H7 (cell line): ENCODE measurements around the gene OR5K2. TPM values are rescaled to one million over a fixed set of nuclear protein-coding genes. Genes with fewer than 3 reads are reported as not detected.

Source experiments
- DNase-seq: peaks from one replicate; pipeline ENCODE4 v3.0.0; 2012
- H3K27me3 ChIP-seq: 2 replicates; pipeline ENCODE4 v1.6.0; 2011; ENCODE audit warnings: mild to moderate bottlenecking, low read length; ENCODE audit not compliant: control insufficient read depth, insufficient read depth
- H3K36me3 ChIP-seq: replicated peaks from 2 replicates; pipeline ENCODE4 v1.5.1; 2011; ENCODE audit warnings: low read length; ENCODE audit not compliant: control insufficient read depth, insufficient read depth
- H3K4me3 ChIP-seq: 2 replicates; pipeline ENCODE4 v1.5.1; 2011; ENCODE audit warnings: low read depth, mild to moderate bottlenecking, control low read depth, low read length, moderate library complexity; ENCODE audit not compliant: insufficient read depth
- total RNA-seq: library from RNA; depleted of rRNA; stranded (reverse); fragments of >200 nt; shearing (Covaris generic); gene quantifications from 2 replicates; pipeline ENCODE4 v1.2.3, GENCODE V29; 2014; rRNA removed

Gene OR5K2
- not detected in 2 replicates for total RNA-seq

DNA sequence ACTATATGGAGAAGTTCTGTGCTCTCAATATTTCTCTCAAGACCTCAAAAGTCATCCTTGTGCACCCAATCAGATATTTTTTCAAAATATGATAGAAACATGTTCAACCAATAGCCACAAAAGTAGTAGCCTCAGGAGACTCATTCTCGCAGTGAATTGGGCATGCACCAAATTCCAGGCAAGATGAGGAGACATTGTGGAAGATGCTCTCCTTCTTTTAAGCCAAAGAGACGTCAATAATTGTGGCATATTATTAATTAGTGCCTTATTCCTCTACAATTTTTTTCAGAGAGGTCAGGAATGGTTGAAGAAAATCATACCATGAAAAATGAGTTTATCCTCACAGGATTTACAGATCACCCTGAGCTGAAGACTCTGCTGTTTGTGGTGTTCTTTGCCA lies at the start of gene OR5K2:
TSS of gene OR5K2 (plus strand) at position 301 of the 400 bp plus-strand sequence. CDS start at position 301, 0 bp downstream.
- Histone ChIP-seq H3K36me3 (no peaks in the 10 kb centered on the region), H3K27me3 (no peaks in the 10 kb centered on the region), H3K4me3 (no peak within 1 kb of the TSS)
- DNase-seq = no peak

DNA sequence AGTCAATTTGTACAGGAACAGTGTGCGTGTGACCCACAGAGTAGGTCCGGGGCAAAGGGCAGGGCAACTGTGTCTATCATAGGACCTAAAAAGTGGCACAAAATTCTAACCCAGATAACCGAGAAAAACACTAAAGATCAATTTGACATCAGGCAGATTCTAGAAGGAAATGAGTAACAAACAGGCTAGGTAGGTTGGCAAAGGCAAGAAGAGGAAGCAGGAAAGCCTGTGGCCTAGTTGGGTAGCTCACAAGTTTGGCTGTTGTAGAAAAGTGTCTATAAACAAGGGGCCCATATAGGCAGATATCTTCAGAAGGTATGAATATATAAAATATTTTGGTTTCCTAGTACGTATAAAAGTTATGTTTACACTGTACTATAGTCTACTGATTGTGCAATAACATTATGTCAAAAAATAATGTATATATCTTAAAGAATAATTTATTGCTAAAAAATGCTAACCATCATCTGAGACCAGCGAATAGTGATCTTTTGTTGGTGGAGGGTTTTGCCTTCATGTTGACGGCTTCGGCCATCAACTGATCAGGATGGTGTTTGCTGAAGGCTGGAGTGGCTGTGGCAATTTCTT lies 47.8 kb upstream of the OR5K2 start:
- Histone ChIP-seq H3K4me3 (no peak overlapping the region), H3K36me3 (no peaks in the 10 kb centered on the region), H3K27me3 (no peaks in the 10 kb centered on the region)
- DNase-seq = no peak

DNA sequence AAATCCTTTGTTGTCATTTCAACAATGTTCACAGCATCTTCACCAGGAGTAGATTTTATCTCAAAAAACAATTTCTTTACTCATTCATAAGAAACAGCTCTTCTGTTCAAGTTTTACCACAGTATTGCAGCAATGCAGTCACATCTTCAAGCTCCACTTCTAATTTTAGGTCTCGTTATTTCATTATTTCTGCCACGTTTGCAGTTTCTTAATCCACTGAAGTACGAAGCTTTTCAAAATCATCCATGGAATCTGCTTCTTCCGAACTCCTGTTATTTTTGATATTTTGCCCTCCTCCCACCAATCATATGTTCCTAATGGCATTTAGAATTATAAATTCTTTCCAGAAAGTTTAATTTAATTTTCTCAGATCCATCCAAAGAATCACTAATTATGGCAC lies 47.1 kb upstream of the OR5K2 start:
- Histone ChIP-seq H3K27me3 (no peaks in the 10 kb centered on the region), H3K4me3 (no peak overlapping the region), H3K36me3 (no peaks in the 10 kb centered on the region)
- DNase-seq = no peak

DNA sequence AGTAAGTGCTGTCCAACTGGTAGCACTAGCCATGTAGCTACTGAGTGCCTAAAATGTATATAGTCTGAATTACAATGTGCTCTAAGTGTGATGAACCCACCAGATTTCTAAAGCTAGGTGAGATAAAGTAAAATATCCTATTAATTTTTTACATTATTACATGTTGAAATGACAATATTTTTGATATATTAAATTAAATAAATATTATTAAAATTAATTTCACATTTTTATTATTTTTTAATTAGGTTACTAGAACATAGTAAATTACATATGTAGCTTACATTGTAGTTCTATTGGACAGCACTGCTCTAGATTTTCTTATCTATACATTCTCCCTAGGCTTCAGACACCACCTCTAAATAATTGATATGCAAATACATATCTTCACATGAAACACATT lies 43.7 kb upstream of the OR5K2 start:
- Histone ChIP-seq H3K4me3 (no peak overlapping the region), H3K36me3 (no peaks in the 10 kb centered on the region), H3K27me3 (no peaks in the 10 kb centered on the region)
- DNase-seq = no peak

DNA sequence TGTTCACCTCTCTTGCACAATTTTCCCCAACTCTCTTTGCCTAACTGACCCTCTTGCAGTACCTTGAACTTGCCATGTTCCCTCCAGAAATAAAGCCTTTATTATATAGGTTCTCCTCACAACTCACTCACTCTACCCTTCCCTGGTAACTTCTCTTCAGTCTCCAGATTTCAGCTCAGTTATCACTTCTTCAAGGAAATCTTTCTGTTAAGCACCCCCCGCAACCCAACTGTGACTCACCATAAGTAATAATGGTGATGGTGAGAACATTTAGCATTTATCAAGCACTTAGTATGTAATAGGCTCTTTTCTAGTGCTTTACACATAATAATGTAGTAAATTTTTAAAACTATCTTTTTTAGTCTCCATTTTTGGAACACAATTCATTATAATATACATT lies 42.6 kb upstream of the OR5K2 start:
- no peaks in the 10 kb centered on the region for H3K27me3 ChIP-seq
- H3K36me3 ChIP-seq = no peaks in the 10 kb centered on the region
- DNase-seq = no peak
- no peak overlapping the region for H3K4me3 ChIP-seq

DNA sequence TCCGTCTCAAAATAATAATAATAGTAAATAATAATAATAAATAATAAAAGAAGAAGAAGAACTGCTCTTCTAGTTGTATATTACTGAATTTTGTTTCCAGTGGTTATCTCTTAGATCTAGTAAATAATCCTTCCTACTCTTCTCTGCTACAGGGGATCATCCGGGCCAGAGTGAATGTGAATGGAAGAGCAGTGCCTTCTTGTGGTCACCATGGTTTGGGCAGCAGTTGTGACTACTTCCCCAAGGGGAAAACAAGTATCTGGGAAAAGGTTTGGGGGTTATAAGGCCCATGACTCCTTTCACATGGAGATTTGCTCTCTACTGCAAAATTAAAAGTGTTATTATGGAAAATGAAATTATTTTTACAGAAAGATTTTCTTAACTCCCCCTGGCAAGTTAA lies 39.9 kb upstream of the OR5K2 start:
- H3K4me3 ChIP-seq = no peak overlapping the region
- no peaks in the 10 kb centered on the region for H3K27me3 ChIP-seq
- no peaks in the 10 kb centered on the region for H3K36me3 ChIP-seq
- no peak for DNase-seq

DNA sequence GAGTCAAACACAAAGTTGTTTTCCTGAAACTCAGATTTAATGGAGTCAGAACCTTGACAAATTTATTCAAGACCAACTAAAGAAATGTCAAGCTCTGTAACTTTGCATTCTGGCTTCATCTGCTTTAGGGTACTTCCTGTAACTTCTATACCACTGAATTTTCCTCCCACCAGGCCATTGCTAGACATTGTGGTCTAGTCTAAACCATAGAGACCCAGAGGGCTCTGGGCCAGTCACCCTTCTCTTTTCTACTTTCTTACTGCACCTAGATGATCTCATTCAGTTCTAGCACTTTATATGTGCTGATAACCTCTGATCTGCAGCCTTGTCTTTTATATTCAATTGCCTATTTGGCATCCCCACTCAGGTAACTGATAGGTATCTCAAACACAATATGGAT lies 37.3 kb upstream of the OR5K2 start:
- no peak for DNase-seq
- H3K4me3 ChIP-seq = no peak overlapping the region
- H3K36me3 ChIP-seq = no peaks in the 10 kb centered on the region
- H3K27me3 ChIP-seq = no peaks in the 10 kb centered on the region

DNA sequence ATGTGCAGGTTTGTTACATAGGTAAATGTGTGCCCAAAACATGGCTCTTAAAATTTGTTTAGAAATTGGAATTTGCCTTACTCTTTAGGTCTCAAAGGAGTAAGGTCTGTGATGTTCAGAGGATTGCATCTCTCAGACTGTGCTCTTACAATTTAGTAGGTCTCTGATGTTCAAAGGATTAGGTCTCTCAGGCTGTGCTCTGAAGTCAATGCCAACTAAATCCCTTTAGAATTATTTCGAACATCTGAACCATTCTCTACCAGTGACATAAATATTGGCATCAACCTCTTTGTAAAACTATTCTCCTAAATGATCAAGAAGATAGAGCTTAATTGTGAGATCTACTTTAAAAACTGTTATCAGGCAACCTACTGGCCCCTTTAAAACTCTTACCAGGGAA lies 34.6 kb upstream of the OR5K2 start, which contains the start of gene OR5K1:
TSS of gene OR5K1 (plus strand) at position 301 of the 400 bp plus-strand sequence. CDS start 6,376 bp downstream, outside the sequence.
- DNase-seq = no peak
- H3K36me3 ChIP-seq = no peaks in the 10 kb centered on the region
- H3K27me3 ChIP-seq = no peaks in the 10 kb centered on the region
- H3K4me3 ChIP-seq = no peak within 1 kb of the TSS

DNA sequence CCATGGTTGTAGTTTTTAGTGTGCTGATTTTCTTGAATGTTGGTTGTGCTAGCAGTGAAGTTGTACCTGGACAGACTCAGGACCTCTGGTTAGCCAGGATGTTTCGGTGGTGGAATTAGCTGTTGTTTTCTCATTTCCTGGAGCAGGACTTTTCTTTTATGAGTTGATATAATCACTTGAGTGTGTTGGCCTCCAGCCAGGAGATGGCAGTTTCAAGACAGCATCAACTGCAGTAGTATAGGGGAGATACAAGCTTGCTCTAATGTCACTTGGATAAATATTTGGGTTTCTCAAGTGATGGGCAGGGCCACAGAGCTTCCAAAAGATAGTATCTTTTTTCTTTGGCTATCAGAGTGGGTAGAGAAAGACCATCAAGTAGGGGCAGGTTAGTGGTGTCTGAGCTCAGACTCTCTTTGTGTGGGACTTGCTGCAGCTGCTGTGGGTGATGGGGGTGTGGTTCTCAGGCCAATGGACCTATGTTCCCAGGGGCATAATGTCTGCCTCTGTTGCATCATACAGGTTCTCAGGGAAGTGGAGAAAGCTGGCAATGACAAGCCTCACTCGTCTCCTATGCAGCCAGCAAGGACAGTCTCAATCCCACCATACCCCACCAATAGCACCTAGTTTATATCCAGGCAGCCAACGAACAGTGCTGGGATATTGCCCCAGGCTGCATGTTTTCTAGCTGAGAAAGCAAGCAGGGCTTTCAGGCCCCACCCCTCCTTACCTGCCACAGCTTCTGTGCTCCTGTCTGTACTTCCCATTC lies 14.6 kb upstream of the OR5K2 start:
- H3K27me3 ChIP-seq = no peaks in the 10 kb centered on the region
- no peak overlapping the region for H3K4me3 ChIP-seq
- no peak for DNase-seq
- no peaks in the 10 kb centered on the region for H3K36me3 ChIP-seq

DNA sequence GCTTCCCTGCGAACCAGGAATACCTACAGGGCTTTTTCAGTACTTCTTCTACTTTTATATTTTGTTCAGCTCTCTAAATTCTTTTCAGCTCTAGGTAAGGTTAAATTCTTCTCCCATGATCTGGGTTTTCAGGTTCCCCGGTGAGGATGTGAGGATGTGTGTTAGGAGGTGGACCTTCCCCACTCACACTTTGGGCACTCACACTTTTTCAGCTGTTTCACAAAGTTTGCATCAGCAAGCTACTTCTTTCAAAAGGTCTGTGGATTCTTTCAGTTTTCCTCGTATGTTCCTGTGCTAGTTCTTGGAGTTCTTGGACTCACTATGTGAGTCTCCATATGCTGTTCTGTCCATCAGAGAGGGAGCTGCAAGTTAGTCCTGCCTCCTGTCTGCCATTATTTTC lies 13.9 kb upstream of the OR5K2 start:
- DNase-seq = no peak
- Histone ChIP-seq H3K27me3 (no peaks in the 10 kb centered on the region), H3K36me3 (no peaks in the 10 kb centered on the region), H3K4me3 (no peak overlapping the region)

DNA sequence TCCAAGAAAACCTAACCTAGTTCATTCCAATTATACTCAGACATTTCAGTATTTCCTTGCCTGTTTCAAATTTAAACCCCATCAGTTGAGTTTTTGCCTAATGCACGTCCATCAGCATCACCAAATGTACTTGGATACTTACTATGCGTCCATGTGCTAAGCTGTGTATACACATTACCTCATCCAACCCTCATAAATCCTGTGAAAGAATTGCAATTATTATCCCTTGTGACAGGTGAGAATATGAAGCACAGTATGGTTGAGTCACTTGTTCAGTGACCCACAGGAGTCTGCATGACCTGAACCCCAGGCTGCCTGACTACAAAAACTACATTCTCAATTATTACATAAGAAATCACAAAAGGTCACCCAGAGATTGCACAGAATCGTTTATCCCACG lies 2.5 kb downstream of the OR5K2 start:
- DNase-seq = no peak
- Histone ChIP-seq H3K27me3 (no peaks in the 10 kb centered on the region), H3K36me3 (no peaks in the 10 kb centered on the region), H3K4me3 (no peak overlapping the region)

DNA sequence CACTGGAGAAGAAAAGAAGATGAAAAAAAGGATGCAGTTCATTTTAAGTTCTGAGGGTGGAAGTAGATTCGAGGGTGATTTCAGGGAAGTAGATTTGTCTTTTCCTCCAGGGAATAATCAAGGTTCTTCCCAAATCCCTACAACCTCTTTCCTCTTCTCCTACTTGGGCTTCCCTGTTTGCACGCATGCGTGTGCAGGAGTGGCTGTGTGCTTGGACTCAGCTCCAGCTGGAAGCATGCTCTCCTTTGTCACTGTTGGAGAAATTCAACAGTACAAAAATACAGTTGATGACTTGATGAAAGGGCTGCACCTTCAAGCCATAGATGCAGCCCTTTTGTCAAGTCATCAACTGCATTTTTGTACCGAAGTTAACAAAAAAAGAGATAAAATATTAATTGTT lies 3.8 kb downstream of the OR5K2 start:
- DNase-seq = no peak
- Histone ChIP-seq H3K36me3 (no peaks in the 10 kb centered on the region), H3K27me3 (no peaks in the 10 kb centered on the region), H3K4me3 (no peak overlapping the region)

DNA sequence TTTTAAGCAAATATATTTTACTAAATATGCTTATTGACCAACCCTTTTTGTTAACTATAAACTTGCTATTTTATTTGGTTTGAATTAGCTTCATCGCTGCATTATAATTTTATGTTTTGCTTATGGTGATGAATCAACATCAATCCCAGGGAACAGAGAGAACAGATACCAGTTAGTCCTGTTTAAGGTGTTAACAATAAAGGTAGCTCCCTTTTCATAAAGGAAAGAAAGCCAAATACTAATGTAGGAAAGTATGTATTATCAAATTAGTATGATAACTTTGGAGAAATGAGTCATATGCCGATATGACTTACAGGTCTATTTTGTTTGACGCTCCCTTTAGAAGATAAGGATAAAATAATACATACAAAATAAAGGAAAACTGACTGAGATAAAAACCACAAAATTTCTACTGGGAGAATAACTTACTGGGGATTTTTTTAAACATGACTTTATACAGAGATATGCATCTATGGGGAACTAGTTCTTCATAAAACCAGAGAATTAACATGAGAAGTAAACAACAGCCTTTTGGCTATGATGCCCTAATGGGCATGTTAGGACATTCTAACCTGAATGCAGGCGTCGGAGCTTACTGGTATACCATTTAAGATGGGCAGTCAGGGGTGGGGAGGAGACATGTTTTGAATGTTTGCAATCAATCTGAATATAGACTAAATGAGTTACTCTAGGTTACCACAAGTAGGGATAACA lies 4.5 kb downstream of the OR5K2 start:
- Histone ChIP-seq H3K27me3 (no peaks in the 10 kb centered on the region), H3K36me3 (no peaks in the 10 kb centered on the region), H3K4me3 (no peak overlapping the region)
- no peak for DNase-seq

DNA sequence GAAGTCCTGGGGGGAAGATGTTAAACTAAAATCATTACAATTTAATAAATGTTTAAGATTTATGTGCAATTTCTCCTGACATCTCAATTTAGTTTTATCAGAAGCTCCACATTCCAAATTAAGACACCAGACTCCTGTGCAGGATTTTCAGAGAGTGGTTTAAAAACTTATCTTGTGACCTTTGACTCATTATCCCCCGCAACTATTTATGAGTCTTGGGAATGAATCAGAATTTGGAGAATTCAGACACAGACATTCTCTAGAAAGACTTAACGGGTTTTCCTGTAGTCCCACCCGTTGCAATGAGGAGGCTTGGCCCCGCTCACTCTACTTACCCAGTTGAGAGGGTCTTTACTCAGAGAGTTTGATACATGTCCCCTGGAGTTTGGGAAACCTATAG lies 7.1 kb downstream of the OR5K2 start:
- no peak for DNase-seq
- no peak overlapping the region for H3K4me3 ChIP-seq
- no peaks in the 10 kb centered on the region for H3K36me3 ChIP-seq
- H3K27me3 ChIP-seq = no peaks in the 10 kb centered on the region

DNA sequence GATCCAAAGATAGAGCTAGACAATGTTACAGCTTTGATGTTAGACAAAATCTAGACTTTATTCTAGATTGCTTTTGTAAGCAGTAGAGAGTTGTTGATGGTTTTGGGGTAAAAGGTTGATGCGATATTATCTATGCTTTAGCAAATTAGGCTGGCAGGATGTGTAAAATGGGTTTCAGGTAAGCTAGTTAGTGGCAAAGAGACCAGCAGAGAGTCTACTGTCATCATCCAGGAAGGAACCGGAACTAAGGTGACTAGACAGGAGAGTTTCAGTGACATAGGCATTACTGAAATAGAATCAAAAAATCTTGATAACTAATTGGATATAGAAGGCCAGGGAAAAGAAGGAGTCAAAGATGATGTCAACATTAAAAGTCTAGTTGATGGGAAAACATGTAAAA lies 11.1 kb downstream of the OR5K2 start:
- Histone ChIP-seq H3K27me3 (no peaks in the 10 kb centered on the region), H3K36me3 (no peaks in the 10 kb centered on the region), H3K4me3 (no peak overlapping the region)
- DNase-seq = no peak
